IPS-NIHi7 (cell line): ENCODE data around the gene FAM228B.
"Not testable (repeated sequence)": the region's sequence is repeated elsewhere in the genome, so short reads cannot be mapped to it uniquely, and the experiment has no call there.

Experiments used
- DNase-seq: peaks from one replicate; pipeline ENCODE4 v3.0.0; 2012; ENCODE audit warnings: mixed read lengths; ENCODE audit errors: extremely low spot score

FAM228B gene

GRCh38 chr2:24123195-24123921, at the start of gene FAM228B, which contains the start of gene PFN4:
FAM228B (plus strand) TSS chr2:24123469; CDS start chr2:24124362, 893 bp downstream.
PFN4 (minus strand) TSS chr2:24123334; CDS start chr2:24122535, 799 bp downstream.
- DNase-seq = peak; percentile 88

GRCh38 chr2:24073816-24074215, 49.5 kb upstream of the FAM228B start:
- DNase-seq = no peak

DNA sequence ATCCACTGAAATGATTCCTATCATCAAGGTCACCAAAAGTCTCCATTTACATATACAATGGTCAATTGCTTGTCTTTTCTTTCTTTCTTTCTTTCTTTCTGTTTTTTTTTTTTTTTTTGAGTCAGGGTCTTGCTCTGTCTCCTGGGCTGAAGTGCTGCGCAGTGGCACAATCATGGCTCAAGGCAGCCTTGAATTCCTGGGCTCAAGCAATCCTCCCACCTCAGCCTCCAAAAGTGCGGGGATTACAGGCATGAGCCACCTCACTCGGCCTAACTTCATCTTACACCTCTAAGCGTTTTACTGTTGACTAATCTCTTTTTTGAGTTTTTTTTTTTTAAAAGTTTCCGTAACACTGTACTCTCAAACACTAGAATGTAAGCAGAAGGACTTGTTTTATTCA, 48.0 kb upstream of the FAM228B start:
- DNase-seq = no peak

DNA sequence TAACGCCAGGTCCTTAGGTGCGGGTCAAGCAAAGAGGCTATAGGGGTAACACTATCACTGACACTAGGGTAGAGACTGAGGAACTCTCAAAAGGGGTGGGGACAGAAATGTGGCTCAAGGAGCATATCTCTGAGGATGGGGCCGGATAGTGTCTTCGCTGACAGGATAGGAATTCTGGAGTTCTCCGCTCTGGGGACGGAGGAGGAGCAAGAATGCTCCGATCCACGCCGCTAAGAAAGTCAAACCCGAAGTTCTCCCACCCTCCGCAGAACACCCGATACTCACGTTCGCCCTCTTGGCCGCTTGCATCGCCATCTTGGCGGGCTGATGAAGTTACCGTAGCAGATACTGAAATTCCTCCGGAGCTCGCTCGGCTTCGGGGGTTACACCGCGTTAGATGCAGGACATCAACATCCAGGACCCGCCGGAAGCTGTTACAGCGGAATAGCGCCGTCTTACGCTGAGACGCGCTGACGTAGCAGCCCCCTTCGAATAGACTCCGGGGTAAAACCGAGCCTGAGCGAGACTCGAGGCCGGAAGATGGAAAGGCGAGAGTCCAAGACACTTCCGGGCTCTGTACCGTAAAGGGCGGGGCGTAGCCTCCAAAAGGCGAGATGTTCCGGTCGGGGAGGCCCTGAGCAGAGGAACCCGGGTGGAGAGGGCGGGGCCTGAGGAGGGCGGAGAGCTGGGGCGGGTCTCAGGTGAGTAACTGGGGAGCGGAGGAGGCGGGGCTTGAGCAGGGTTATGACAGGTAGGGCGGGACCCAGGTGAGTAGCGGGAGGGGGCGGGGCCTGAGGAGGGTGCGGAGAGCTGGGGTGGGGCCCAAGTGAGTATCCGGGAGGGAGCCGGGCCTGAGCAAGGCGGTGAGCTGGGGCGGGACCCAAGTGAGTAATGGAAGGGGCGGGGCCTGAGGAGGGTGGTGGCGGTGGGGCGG, 47.1 kb upstream of the FAM228B start, which contains the start of gene SF3B6:
Gene SF3B6, minus strand, starts transcription at position 412 of the 934 bp plus-strand sequence. Its CDS starts 97 bp downstream, at position 315.
- DNase-seq = peak; percentile 95

DNA sequence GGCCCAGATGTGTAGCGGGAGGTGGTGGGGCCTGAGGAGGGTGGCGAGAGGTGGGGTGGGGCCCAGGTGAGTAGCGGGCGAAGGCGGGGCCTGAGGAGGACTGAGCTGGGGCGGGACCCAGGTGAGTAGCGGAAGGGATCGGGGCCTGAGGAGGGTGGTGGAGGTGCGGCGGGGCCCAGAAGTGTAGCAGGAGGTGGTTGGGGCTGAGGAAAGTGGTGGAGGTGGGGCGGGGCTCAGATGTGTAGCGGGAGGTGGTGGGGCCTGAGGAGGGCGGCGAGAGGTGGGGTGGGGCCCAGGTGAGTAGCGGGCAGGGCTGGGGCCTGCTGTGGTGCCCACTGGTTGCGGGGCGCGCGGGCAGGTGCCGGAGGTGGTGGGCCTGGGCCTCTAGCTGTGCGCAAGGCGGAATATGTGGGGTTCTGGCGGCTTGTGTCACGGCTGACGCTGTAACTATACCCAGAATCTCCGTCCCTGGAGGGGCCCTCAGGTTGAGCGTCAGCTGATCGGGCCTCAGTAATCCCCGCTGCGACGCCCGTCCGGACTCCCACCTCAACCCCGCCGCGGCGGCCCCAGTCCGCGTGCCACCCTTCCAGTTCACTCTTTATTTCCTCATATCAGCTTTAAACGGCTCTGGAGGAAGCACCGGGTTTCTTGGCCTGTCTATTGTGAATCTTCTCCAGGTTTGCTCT, 46.3 kb upstream of the FAM228B start:
- no peak for DNase-seq

- DNase-seq = no peak
Observed at GRCh38 chr2:24077535-24077877, 45.8 kb upstream of the FAM228B start.

GRCh38 chr2:24077879-24078278, 45.4 kb upstream of the FAM228B start:
- DNase-seq = no peak

DNA sequence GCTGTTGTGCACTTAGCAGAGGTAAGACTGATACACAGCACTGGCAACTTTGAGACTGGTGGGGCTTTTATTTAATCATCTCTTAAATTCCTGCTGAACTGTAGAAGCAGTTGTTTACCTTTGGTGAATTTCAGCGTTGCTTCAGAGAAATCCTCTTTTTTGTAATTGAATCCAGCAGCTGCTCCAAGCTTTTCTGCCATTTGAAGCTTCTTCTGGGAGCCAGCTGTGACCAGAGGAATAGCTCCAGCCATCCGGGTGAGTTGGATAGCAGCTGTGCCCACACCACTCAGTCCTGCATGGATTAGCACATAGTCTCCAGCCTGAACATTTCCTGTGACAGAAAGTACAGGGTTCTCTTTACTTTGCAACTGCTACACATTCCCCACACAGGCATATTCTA, 42.6 kb upstream of the FAM228B start:
- no peak for DNase-seq

DNA sequence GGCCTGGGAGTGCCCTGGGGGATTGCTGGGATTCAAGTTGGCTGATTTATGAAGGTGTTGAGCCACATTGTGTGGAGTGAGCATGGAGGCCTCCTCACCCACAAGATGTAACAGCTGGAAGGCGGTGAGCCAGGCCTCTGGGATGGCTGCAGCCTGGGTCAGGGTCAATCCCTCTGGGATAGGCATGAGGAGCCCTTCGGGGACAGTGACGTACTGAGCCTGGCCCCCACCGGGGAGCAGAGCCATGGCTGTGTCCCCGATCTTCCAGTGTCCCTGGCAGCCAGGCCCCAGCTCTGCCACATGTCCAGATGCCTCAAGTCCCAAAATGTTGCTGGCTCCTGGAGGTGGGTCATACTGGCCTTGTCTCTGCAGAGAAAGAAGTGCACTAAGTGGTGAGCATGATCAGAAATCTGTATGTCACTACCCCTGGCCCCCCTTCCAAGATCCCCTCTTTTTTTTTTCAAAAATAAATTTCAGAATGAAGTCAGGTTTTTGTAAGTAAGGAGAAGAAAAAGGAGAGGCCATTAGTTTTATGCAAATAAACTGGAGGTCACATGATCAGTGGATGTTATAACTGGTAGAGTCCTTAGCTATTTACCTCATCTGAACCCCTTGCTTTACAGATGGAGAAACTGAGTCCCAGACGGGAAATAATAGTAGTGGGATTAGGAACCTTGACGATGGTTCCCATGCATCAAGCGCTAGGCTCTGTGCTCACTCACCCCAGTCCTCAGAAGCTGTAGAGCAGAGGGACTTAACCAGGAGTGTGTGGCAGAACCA, 40.3 kb upstream of the FAM228B start:
- no peak for DNase-seq

- peak; percentile 73 for DNase-seq
Observed at GRCh38 chr2:24083567-24084385, 39.5 kb upstream of the FAM228B start.

GRCh38 chr2:24084386-24085199, 38.7 kb upstream of the FAM228B start, which contains the start of gene TP53I3:
TP53I3 (minus strand) TSS chr2:24084834; CDS start chr2:24084326, 508 bp downstream.
- peak; percentile 96 for DNase-seq

DNA sequence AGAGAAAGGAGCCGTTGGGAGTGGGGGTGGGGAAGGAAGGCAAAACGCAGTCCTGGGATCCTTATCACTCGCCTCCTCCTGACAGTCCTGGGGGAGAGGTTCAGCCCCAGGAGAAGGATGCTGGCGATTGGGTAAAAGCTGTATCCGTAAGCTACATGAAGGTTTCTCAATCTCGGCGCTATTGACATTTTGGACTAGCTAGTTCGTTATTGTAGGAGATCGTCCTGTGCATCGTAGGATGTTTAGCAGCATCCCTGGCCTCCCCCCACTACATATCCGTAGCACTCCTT, 38.1 kb upstream of the FAM228B start:
- DNase-seq = no peak

- DNase-seq = no peak
Observed at GRCh38 chr2:24086241-24086640, 37.0 kb upstream of the FAM228B start.

GRCh38 chr2:24087032-24087431, 36.2 kb upstream of the FAM228B start:
- no peak for DNase-seq

GRCh38 chr2:24088821-24089359, 34.4 kb upstream of the FAM228B start:
- no peak for DNase-seq

GRCh38 chr2:24093270-24093669, 30.0 kb upstream of the FAM228B start:
- DNase-seq = not testable (repeated sequence)

DNA sequence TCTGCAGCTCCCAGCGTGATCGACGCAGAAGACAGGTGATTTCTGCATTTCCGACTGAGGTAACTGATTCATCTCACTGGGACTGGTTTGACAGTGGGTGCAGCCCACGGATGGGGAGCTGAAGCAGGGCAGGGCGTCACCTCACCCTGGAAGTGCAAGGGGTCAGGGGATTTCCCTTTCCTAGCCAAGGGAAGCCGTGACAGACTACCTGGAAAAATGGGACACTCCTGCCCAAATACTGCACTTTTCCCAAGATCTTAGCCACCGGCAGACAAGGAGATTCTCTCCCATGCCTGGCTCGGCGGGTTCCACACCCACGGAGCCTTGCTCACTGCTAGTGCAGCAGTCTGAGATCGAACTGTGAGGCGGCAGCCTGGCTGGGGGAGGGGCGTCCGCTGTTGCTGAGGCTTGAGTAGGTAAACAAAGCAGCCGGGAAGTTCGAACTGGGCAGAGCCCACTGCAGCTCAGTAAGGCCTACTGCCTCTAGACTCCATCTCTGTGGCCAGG, 28.0 kb upstream of the FAM228B start:
- DNase-seq = not testable (repeated sequence)

GRCh38 chr2:24100732-24101131, 22.5 kb upstream of the FAM228B start:
- not testable (repeated sequence) for DNase-seq

- no peak for DNase-seq
Observed at GRCh38 chr2:24101992-24102391, 21.3 kb upstream of the FAM228B start.
